NCI-H526 treated with DMSO at 0.1 percent for 48 hours (cell line): Measurements from ENCODE around the gene SMARCD2.
"Not testable (repeated sequence)": the region's sequence is repeated elsewhere in the genome, so short reads cannot be mapped to it uniquely, and the experiment has no call there.

Experiments
- DNase-seq: peaks from one replicate; lab custom pipeline; 2025; lab: John Stamatoyannopoulos, UW

SMARCD2 gene

DNA sequence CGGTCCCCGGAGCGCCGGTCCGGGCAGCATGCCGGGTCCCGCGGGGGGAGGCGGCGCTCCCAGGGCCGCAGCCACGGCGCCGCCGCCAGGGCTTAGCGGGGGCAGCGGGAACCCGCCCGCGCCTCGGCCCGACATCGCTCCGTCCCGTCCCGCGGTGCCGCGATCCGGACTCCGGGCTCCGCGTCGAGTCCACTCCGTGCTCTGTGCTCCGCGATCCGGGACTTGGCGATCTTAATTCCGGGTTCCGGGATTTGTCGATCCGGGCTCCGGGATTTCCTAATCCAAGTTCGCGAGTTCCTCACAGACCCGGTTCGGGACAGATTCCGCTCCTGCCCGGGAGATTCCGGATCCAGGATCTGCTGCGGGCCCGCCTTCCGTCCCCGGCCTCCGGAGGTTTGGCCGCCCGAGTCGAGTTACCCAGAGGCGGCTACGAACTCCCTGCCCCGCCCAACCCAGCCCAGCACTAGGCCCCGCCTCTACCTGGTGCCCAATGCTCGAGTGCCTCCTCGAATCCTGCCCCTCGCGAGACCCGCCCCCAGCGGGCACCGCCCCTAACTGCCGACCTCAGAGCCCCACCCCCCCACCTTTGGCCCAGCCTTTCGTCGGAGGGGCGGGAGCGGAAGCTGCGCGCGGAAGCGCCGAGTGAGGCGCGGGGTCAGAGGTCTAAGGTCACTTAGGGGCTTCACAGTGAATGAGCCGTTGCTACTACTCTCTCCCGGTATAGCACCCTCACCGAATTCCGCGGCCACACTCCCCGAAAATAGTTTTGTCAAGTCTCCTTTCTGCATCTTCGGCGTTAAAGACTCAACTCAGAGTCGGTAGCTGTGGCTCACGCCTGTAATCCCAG is at the start of gene SMARCD2:
SMARCD2 (minus strand) TSS at position 146 of the 847 bp plus-strand sequence; CDS start at position 135, 11 bp downstream.
- DNase-seq = peak; percentile 94

DNA sequence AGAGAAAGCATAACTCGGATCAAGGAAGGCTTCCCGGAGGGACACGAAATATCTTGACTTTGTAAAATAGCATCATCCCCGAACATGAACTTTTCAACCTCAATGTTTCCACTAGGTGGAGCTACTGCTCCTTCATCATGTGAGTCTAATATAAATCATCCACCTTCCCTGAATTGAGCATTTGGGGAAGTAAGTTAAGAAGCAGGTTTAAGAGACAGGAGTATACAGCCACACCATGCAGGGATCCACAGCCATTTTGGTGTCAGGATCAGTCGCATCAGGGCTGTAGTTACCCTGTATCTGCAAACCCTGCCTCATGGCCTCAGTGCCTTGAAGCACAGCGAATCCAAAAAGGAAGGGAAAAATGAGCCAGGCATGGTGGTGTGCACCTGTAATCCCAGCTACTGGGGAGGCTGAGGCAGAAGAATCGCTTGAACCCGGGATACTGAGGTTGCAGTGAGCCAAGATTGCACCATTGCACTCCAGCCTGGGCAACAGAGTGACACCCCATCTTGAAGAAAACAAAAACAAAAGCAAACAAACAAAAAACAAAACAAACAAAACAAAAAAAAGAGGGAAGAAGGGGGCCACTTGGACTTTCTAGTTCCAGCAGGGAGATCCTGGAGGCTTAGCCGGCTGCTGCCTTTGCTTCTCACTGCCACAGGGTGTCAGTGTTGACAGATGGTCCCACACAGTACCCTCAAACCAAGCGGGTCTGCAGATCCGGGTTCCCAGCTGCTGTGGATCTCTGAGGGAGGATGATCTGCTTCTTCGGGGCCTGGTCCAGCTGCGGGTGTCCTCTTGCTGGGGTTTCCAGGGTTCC is 46.8 kb upstream of the SMARCD2 start:
- DNase-seq = not testable (repeated sequence)

DNA sequence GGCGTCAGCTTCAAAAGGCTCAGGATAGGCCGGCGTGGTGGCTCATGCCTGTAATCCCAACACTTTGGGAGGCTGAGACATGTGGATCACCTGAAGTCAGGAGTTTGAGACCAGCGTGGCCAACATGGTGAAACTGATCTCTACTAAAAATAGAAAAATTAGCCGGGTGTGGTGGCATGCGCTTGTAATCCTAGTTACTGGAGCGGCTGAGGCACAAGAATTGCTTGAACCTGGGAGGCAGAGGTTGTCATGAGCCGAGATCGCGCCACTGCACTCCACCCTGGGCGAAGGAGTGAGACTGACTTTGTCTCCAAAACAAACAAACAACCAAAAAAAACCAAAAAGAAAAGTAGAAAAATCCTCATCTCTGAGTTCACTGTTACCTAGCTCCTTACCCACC is 42.6 kb upstream of the SMARCD2 start:
- not testable (repeated sequence) for DNase-seq

DNA sequence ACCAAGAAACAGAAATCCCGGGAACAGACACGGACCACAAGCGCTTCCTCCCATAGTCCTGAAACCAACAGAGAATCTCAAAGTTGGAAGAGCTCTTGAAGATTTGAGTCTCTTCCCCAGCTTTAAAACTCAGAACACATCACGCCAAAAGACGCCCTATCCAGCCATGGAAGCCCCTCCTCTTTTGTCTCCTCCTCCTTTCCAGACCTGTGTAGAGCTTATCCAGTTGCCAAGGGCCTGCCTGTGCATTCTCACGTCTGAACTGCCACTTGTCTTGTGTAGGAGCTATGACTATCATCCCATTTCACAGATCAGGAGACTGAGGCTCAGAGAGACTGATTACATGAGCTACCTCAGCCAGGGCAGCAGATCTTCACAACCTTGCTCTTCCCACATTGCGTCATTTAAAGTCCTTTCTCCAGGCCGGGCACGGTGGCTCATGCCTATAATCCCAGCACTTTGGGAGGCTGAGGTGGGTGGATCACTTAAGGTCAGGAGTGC is 40.2 kb upstream of the SMARCD2 start:
- DNase-seq = not testable (repeated sequence)

DNA sequence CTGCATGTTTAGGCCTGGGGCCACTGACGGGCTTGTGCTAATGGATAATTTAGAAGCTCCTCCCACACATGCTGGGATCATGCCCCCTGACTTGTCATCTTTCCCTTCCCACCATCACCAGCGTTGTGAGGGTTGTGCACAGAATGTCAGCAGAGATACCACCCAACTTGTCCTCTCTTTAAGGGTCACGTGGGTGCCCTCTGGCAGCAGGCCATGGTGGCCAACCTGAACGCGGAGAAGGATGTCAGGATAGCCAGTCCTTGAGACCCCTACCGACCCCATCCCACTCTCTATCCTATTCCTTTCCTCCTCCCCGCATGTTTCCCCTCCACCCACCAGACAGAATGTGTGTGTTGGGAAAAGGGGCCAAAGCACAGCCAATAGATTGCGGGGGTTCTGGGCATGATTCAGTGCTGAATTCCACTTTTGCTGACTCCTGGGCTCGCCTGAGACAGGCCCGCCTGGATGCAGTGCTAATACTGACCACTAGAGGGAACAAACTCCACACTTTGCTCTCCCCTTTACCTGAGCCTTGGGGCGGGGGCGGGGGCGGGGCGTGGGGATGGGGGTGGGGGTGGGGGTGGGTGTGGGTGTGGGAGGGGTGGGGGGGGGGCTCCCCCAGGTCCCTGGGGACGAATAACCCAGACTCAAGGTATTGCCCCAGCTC is 39.6 kb upstream of the SMARCD2 start, which contains the start of gene GH2:
GH2 (minus strand) TSS at position 10 of the 667 bp plus-strand sequence. CDS start 143 bp downstream, outside the sequence.
- DNase-seq = no peak

DNA sequence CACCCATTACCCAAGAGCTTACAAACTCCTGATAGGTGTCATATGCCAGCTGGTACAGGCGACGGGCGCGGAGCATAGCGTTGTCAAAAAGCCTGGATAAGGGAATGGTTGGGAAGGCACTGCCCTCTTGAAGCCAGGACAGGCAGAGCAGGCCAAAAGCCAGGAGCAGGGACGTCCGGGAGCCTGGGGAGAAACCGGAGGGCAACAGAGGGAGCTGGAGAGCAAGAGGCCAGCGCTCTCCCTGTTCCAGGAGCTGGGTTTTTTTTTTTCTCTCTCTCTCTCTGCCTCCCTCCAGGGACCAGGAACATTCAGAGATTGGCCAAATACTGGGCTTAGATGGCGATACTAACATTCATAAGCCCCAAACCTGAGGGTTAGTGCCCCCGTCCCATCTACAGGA is 38.9 kb upstream of the SMARCD2 start:
- DNase-seq = not testable (repeated sequence)

DNA sequence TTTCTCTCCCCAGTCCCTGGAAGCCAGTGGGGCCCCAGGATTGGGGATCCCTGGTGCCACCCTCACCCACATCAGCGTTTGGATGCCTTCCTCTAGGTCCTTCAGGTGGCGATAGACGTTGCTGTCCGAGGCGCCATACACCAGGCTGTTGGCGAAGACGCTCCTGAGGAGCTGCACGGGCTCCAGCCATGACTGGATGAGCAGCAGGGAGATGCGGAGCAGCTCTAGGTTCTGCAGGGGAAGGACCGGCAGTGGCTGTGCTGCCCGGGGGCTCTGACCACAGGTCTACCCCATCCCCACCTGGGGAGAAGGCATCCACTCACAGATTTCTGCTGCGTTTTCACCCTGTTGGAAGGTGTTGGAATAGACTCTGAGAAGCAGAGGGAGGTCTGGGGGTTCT is 38.2 kb upstream of the SMARCD2 start:
- no peak for DNase-seq

DNA sequence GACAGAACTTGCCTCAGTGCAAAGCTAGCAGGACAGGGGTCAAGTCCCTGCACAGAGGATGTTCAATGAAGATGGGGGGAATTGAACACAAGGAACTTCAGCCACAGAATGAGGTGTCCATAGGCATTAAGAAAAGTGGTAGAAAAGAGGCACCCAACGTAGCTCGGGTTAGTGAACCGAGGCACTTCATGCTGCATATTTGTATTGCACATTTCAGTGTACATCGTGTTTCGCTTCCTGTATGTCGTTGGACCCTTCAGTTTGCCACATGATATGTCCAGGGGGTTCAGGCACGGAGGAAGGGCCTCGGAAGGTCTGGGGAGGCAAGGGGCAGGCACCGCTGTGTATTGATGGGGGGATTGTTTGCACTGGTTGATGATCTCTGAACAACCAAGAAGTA is 35.9 kb upstream of the SMARCD2 start:
- not testable (repeated sequence) for DNase-seq

DNA sequence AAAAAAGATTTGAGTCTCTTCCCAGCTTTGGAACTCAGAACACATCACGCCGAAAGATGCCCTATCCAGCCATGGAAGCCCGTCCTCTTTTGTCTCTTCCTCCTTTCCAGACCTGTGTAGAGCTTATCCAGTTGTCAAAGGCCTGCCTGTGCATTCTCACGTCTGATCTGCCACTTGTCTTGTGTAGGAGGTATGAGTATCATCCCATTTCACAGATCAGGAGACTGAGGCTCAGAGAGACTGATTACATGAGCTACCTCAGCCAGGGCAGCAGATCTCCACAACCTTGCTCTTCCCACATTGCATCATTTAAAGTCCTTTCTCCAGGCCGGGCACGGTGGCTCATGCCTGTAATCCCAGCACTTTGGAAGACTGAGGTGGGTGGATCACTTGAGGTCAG is 32.2 kb upstream of the SMARCD2 start:
- not testable (repeated sequence) for DNase-seq

DNA sequence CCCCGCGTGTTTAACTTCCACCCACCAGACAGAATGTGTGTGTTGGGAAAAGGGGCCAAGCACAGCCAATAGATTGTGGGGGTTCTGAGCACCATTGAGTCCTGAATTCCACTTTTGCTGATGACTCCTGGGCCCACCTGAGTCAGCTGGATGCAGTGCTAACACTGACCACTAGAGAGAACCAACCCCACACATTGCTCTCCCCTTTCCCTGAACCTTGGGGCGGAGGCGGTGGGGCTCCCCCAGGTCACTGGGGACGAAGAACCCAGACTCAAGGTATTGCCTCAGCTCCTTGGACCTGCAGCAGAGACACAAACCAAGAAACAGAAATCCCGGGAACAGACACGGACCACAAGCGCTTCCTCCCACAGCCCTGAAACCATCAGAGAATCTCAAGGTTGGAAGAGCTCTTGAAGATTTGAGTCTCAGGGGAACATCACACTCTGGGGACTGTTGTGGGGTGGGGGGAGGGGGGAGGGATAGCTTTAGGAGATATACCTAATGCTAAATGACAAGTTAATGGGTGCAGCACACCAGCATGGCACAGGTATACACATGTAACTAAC is 31.7 kb upstream of the SMARCD2 start:
- DNase-seq = not testable (repeated sequence)

DNA sequence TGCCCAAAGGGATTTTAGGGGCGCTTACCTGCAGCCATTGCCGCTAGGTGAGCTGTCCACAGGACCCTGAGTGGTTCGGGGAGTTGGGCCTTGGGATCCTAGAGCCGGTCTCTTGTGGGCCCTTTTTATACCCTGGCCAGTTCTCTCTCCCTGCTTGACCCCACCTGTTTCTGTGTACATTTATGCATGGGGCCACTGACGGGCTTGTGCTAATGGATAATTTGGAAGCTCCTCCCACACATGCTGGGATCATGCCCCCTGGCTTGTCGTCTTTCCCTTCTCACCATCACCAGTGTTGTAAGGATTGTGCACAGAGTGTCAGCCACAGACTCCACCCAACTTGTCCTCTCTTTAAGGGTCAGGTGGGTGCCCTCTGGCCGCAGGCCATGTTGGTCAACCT is 31.1 kb upstream of the SMARCD2 start, which contains the start of gene CSH2:
CSH2 (minus strand) TSS at position 101 of the 400 bp plus-strand sequence; CDS start at position 38, 63 bp downstream.
- not testable (repeated sequence) for DNase-seq

DNA sequence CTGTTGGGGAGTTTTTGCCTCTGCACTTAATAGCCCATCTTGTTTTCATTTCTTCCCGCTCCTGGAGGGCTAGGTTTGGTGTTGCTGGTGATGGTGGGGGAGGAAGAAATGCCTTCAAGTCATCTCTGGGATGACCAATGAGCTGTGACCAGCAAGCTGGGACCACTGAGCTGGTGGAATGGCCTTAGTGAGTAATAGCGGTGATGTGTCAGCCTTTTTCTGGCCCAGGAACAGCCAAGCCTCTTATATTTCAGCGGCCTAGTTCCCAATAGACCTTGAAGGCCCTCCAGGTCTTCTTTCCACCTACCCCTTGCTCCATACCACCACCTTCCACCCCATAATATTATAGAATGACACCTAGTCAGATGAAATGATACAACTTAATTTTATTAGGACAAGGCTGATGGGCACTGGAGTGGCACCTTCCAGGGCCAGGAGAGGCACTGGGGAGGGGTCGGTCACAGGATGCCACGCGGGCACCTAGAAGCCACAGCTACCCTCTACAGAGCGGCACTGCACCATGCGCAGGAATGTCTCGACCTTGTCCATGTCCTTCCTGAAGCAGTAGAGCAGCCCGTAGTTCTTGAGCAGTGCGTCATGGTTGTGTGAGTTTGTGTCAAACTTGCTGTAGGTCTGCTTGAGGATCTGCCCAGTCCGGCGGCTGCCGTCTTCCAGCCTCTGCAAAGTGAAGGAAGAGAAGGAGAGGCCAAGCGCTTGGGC is 29.3 kb upstream of the SMARCD2 start:
- DNase-seq = not testable (repeated sequence)

DNA sequence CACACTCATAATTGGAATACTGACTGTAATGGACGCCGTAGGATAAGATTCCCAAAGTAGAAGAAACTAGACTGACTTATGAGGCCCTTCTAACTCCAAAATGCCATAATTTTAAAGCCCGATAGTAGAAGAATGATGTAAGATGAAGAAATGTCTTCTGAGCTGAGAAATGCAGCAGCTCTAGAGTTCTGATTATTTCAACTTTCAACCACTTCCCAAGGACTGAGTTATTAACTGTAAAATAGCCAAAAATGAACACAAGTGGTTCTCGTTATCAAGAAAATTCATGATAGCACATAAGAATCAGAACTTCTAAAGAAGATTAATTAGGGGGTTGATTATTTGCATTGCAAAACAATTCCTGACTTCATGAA is 27.8 kb upstream of the SMARCD2 start:
- DNase-seq = not testable (repeated sequence)

DNA sequence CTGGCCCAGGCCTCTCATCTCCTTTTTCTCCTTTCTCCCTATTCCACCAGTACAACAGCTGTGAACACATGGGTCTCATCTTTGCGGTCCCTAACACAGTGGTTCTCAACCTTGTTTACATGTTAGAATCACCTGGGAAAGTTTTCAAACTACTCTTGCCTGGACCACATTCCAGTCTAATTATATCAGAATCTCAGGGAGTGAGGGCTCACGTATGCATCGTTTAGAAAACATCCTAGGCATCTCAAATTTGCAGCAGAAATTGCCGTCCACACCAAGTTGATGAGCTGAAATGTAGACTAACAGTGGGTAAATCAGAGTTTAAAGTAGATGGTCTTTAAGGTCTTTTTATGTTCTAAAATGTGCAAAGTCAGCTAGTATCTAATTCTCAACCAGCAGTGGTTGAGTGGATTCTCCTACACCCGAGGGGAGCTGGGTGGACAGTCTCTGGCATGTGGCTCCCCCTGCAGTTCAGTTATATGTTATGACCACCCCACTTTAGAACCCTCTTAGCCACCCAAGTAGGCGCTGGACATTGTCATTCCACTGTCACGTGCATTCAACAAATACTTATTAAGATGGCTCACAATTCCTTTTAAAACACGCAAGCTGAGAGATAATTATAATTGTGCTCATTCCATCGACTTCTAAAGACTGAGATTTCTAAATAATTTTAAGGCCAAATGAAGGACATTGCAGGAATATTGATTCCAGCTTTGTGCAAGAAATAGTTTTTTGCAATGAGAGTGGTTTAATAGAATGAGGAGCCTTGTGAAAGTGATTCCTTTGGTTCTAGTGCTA is 27.2 kb upstream of the SMARCD2 start:
- DNase-seq = not testable (repeated sequence)

DNA sequence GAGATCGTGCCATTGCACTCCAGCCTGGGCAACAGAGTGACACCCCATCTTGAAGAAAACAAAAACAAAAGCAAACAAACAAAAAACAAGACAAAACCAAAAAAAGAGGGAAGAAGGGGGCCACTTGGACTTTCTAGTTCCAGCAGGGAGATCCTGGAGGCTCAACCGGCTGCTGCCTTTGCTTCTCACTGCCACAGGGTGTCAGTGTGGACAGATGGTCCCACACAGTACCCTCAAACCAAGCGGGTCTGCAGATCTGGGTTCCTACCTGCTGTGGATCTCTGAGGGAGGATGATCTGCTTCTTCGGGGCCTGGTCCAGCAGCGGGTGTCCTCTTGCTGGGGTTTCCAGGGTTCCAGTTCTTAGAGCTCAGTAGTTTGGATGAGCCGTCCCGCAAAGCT is 24.1 kb upstream of the SMARCD2 start:
- not testable (repeated sequence) for DNase-seq

DNA sequence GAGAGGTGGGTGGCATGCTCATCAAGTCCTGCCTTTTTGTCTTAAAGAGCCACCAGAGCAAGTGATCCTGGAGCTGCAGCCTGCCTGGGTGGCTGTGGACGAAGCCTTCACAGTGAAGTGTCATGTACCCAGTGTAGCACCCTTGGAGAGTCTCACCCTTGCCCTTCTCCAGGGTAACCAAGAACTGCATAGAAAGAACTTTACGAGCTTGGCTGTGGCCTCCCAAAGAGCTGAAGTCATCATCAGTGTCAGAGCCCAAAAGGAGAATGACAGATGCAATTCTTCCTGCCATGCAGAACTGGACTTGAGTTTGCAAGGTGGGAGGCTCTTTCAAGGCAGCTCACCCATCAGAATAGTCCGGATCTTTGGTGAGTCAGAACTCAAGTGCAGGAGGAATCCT is 16.8 kb upstream of the SMARCD2 start:
- no peak for DNase-seq

DNA sequence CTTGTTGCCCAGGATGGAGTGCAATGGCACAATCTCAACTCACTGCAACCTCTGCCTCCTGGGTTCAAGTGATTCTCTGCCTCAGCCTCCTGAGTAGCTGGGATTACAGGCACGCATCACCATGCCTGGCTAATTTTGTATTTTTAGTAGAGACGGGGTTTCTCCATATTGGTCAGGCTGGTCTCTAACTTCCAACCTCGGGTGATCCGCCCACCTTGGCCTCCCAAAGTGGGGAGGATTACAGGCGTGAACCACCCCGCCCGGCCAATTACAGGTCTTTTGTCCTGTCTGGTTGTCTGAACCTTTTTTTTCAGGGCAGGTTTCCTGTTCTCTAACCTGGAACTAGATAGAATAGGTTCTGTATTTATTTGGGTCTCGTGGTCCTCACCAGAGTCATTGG is 13.9 kb upstream of the SMARCD2 start:
- not testable (repeated sequence) for DNase-seq

DNA sequence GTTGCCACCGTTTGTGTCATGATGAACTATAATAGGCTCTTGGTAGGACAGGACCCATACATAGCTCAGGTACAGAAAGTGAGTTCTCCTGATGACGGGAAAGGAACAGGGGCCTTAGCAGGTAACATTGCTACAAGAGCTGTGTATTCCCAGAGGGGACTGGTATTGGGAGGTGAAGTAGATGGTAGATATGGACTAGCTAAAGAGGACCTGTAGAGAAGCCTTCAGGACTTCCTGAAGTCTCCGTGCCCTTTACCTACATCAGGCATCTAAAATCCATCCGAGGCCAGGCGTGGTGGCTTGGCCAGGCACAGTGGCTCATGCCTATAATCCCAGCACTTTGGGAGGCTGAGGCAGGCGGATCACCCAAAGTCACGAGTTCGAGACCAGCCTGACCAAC is 12.7 kb upstream of the SMARCD2 start:
- no peak for DNase-seq

DNA sequence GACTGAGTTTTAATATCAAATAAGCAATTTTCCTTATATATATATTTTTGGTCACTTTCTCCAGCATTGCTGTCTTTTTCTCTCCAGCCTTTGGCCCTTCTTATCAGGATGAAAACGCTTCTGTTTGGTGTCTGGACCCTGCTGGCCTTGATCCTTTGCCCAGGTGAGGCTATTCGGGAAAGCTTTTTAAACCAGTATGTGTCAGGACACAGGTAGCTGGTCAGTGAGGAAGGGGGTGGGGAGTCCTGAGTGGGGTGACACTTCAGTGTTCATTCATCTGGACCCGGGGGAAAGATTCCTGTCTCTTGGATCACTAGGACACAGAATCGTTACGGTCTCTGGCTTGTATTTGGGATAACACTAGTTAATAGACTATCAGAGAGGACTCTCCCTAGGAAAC is 12.2 kb upstream of the SMARCD2 start:
- no peak for DNase-seq

DNA sequence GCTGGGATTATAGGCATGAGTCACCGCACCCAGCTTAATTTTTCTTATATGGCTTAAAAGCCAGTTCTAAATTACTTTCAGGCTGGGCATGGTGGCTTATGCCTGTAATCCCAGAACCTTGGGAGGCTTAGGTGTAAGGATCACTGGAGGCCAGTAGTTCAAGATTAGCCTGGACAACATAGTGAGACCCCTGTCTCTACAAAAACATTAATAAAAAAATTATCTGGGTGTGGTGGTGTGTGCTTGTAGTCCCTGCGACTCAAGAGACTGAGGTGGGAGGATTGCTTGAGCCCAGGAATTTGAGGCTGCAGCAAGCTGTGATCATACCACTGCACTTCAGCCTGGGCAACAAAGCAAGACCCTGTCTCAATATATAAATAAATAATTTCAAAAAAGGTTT is 10.8 kb upstream of the SMARCD2 start:
- DNase-seq = no peak
